HepG2 (cell line): Measurements from ENCODE around the gene CDKN2AIP. TPM values are rescaled to one million over a fixed set of nuclear protein-coding genes. Genes with fewer than 3 reads are reported as not detected.

Experiments
- ATAC-seq: fragments of 200-7000 bp; cut with Tn5 transposase; 3 replicates; pipeline ENCODE4 v1.9.1; 2020; ENCODE audit warnings: mild to moderate bottlenecking, moderate library complexity
- BruUV-seq: library from RNA; stranded (reverse); fragments of 400-500 nt; replicated peaks from 2 replicates; lab custom pipeline; 2021; lab: Mats Ljungman, UMichigan
- CTCF ChIA-PET: fragments of 300-600 bp; formaldehyde crosslinking; extraction: SDS; loops from one replicate; lab custom pipeline; 2021; ENCODE audit warnings: low total read pairs, inconsistent platforms, low intra/inter-chr PET ratio; lab: Yijun Ruan, JAX
- POLR2A ChIA-PET: fragments of 350-600 bp; sonication (Branson Sonifier 250); formaldehyde crosslinking; loops from one replicate; lab custom pipeline; 2020; ENCODE audit warnings: antibody characterized with exemption, inconsistent platforms; lab: Yijun Ruan, JAX
- DNase-seq: peaks from one replicate; pipeline ENCODE4 v3.0.0-alpha.2; 2015; ENCODE audit warnings: low spot score
- FAIRE-seq: peaks from 3 replicates; lab custom pipeline; 2011; peaks lifted over from hg19 to GRCh38; lab: Jason Lieb, UNC
- H2AFZ ChIP-seq: one replicate; pipeline ENCODE4 v1.6.1; 2011; ENCODE audit warnings: low read length, inconsistent platforms
- H3K27ac ChIP-seq: fragments of 300-600 bp; 3 replicates; pipeline ENCODE4 v1.8.0; 2011; ENCODE audit warnings: mixed run types, mild to moderate bottlenecking, mixed read lengths, low read length, inconsistent platforms; ENCODE audit not compliant: insufficient read depth; ENCODE audit errors: extremely low read length
- H3K27me3 ChIP-seq, 2 experiments: fragments of 200-600 bp in 1 of 2; 2 replicates in 1 of 2; 3 replicates in 1 of 2; pipeline versions ENCODE4 v1.6.0 to v1.8.0; 2011; ENCODE audit warnings: low read length in 2 of 2, mild to moderate bottlenecking in 2 of 2, moderate library complexity in 2 of 2, inconsistent platforms in 1 of 2; ENCODE audit not compliant: insufficient read depth in 2 of 2, control insufficient read depth in 1 of 2
- H3K36me3 ChIP-seq, 2 experiments: fragments of 200-600 bp in 1 of 2; replicated peaks in 1 of 2; 2 replicates in 1 of 2; 3 replicates in 1 of 2; pipeline versions ENCODE4 v1.5.1 to v1.8.0; 2011; ENCODE audit warnings: low read length in 2 of 2, inconsistent platforms in 1 of 2; ENCODE audit not compliant: insufficient read depth in 2 of 2, control insufficient read depth in 1 of 2
- H3K4me1 ChIP-seq: 2 replicates; pipeline ENCODE4 v1.5.1; 2012; ENCODE audit warnings: low read length, inconsistent platforms; ENCODE audit not compliant: insufficient read depth
- H3K4me2 ChIP-seq: 2 replicates; pipeline ENCODE4 v1.6.0; 2011; ENCODE audit warnings: low read depth, low read length, inconsistent platforms
- H3K4me3 ChIP-seq, 3 experiments: fragments of 200-600 bp in 1 of 3; sonication (generic), shearing (Covaris generic) in 1 of 3; replicated peaks in 1 of 3; 2 replicates each; pipeline ENCODE4 v1.5.1; 2011 to 2016; ENCODE audit warnings: low read length in 3 of 3, inconsistent platforms in 2 of 3, low read depth in 2 of 3, mild to moderate bottlenecking in 2 of 3, control low read depth in 1 of 3, mixed read lengths in 1 of 3; ENCODE audit not compliant: insufficient read depth in 1 of 3
- H3K79me2 ChIP-seq: one replicate; pipeline ENCODE4 v1.6.1; 2011; ENCODE audit warnings: low read length, inconsistent platforms; ENCODE audit not compliant: insufficient read depth
- H3K9ac ChIP-seq: 2 replicates; pipeline ENCODE4 v1.6.0; 2011; ENCODE audit warnings: mild to moderate bottlenecking, low read depth, low read length, inconsistent platforms; ENCODE audit not compliant: insufficient read depth
- H3K9me3 ChIP-seq: 2 replicates; pipeline ENCODE4 v1.5.1; 2012; ENCODE audit warnings: mild to moderate bottlenecking, low read length
- H4K20me1 ChIP-seq: 2 replicates; pipeline ENCODE4 v1.6.0; 2011; ENCODE audit warnings: inconsistent platforms, mild to moderate bottlenecking, low read length, moderate library complexity; ENCODE audit not compliant: insufficient read depth
- AHR ChIP-seq: IDR thresholded peaks from 2 replicates; pipeline ENCODE4 v1.6.1; 2018; ENCODE audit warnings: missing genetic modification reagents, missing compliant biosample characterization
- AKNA ChIP-seq: sonication (generic); formaldehyde crosslinking; IDR thresholded peaks from 2 replicates; pipeline ENCODE4 v1.4.0; 2020; ENCODE audit warnings: missing genetic modification reagents, borderline replicate concordance
- HMG20A ChIP-seq: IDR thresholded peaks from 2 replicates; pipeline ENCODE4 v1.6.1; 2016; ENCODE audit warnings: borderline replicate concordance
- HMGXB3 ChIP-seq: sonication (generic); formaldehyde crosslinking; IDR thresholded peaks from 2 replicates; pipeline ENCODE4 v1.4.0; 2020; ENCODE audit warnings: missing genetic modification reagents, borderline replicate concordance
- MEF2D ChIP-seq: sonication (generic); formaldehyde crosslinking; IDR thresholded peaks from 2 replicates; pipeline ENCODE4 v1.5.1; 2020; ENCODE audit warnings: mild to moderate bottlenecking, missing genetic modification reagents
- PAX8 ChIP-seq: sonication (generic); formaldehyde crosslinking; IDR thresholded peaks from 2 replicates; pipeline ENCODE4 v1.8.0; 2022; ENCODE audit warnings: mild to moderate bottlenecking, missing genetic modification reagents, borderline replicate concordance
- ZC3H4 ChIP-seq: sonication (generic); formaldehyde crosslinking; IDR thresholded peaks from 2 replicates; pipeline ENCODE4 v1.4.0; 2020; ENCODE audit warnings: missing genetic modification reagents, borderline replicate concordance
- ZNF557 ChIP-seq: sonication (generic); formaldehyde crosslinking; IDR thresholded peaks from 2 replicates; pipeline ENCODE4 v1.4.0; 2020; ENCODE audit warnings: missing genetic modification reagents
- ZXDC ChIP-seq: sonication (generic); formaldehyde crosslinking; IDR thresholded peaks from 2 replicates; pipeline ENCODE4 v1.5.0; 2020; ENCODE audit warnings: mild to moderate bottlenecking, missing genetic modification reagents
- WGBS: methylation state at CpG from one replicate; pipeline ENCODE4 v1.1.6; 2017; ENCODE audit warnings: low lambda C conversion rate; 5-methylcytosine and 5-hydroxymethylcytosine counted together
- in situ Hi-C: cut with HindIII; loops from 2 replicates; pipeline ENCODE4 v1.10.0; 2017; ENCODE audit warnings: low pct_unique_long_range_greater_than_20kb; ENCODE audit not compliant: extremely low pct_ligation_motif_present
- intact Hi-C: fragments of 100-400 bp; cut with micrococcal nuclease; formaldehyde crosslinking; loops from one replicate; pipeline ENCODE4 v1.10.0; 2022; ENCODE audit not compliant: unreplicated experiment
- polyA plus RNA-seq, 8 experiments: library from polyadenylated mRNA; depleted of rRNA in 3 of 8; stranded (reverse) in 7 of 8; unstranded in 1 of 8; fragments of >200 nt; fragmentation: Illumina TruSeq in 4 of 8; extraction: Trizol in 4 of 8; gene quantifications; 2 replicates each; pipeline versions ENCODE4 v1.2.1 to v1.2.3, GENCODE V29; 2011 to 2016; ENCODE audit warnings: low read depth in 4 of 8, missing spikeins in 1 of 8, mixed read lengths in 1 of 8; ENCODE audit not compliant: insufficient read depth in 1 of 8
- total RNA-seq, 5 experiments: library from RNA; depleted of rRNA; stranded (reverse); fragments of >200 nt; fragmentation: Illumina TruSeq; extraction: Trizol; gene quantifications; 2 replicates each; pipeline ENCODE4 v1.2.3, GENCODE V29; 2016; ENCODE audit warnings: low read depth in 1 of 5

The CDKN2AIP gene
- total and polyA plus RNA-seq, 2 of the 13 experiments (the other 11 are each of a cell fraction or from before 2014, with no cell fraction given), result 17.0 to 18.7 TPM

- TF ChIP-seq ZC3H4 (CRISPR knock-in tag) (no peak), HMGXB3 (no peak), AKNA (CRISPR knock-in tag) (no peak), MEF2D (CRISPR knock-in tag) (no peak), ZNF557 (no peak), HMG20A (CRISPR knock-in tag) (no peak), PAX8 (CRISPR knock-in tag) (no peak), ZXDC (CRISPR knock-in tag) (no peak), AHR (no peak)
- TF ChIP-seq, all 625 proteins: peak for 0
- Histone ChIP-seq H3K27me3 (no peaks in the 10 kb centered on the region), H3K9ac (no peak overlapping the region), H3K9me3 (no peaks in the 10 kb centered on the region), H3K27ac (no peak overlapping the region), H3K4me3 (no peak overlapping the region), H3K79me2 (no peaks in the 10 kb centered on the region), H3K4me1 (peaks cover 32% of the 10 kb centered on the region), H4K20me1 (no peaks in the 10 kb centered on the region), H3K4me2 (no peak overlapping the region), H2AFZ (no peak overlapping the region), H3K36me3 (no peaks in the 10 kb centered on the region)
- ChIA-PET POLR2A (interaction anchor here (1.1 kb wide), 1 partner anchor 192 kb away, joined by 4 read pairs; no protein-coding TSS in a partner anchor), CTCF (no interaction called here)
- DNase-seq (no peak), FAIRE-seq (no peak), ATAC-seq (no peak)
- intact Hi-C loops (no loop called here), in situ Hi-C loops (no loop called here)
- BruUV-seq, result no TSS peak
- 68% methylated on average over 2 of the region's 3 CpGs for WGBS
Measured at GRCh38 chr4:183467246-183467645, 22.8 kb downstream of the CDKN2AIP start.
